HepG2 (cell line): ENCODE results near the gene PCYOX1L. TPM values are rescaled to one million over a fixed set of nuclear protein-coding genes. Genes with fewer than 3 reads are reported as not detected.

Experiments used
- ATAC-seq: fragments of 200-7000 bp; cut with Tn5 transposase; 3 replicates; pipeline ENCODE4 v1.9.1; 2020; ENCODE audit warnings: mild to moderate bottlenecking, moderate library complexity
- BruUV-seq: library from RNA; stranded (reverse); fragments of 400-500 nt; replicated peaks from 2 replicates; lab custom pipeline; 2021; lab: Mats Ljungman, UMichigan
- CTCF ChIA-PET: fragments of 300-600 bp; formaldehyde crosslinking; extraction: SDS; loops from one replicate; lab custom pipeline; 2021; ENCODE audit warnings: low total read pairs, inconsistent platforms, low intra/inter-chr PET ratio; lab: Yijun Ruan, JAX
- POLR2A ChIA-PET: fragments of 350-600 bp; sonication (Branson Sonifier 250); formaldehyde crosslinking; loops from one replicate; lab custom pipeline; 2020; ENCODE audit warnings: antibody characterized with exemption, inconsistent platforms; lab: Yijun Ruan, JAX
- DNase-seq: peaks from one replicate; pipeline ENCODE4 v3.0.0-alpha.2; 2015; ENCODE audit warnings: low spot score
- FAIRE-seq: peaks from 3 replicates; lab custom pipeline; 2011; peaks lifted over from hg19 to GRCh38; lab: Jason Lieb, UNC
- H2AFZ ChIP-seq: one replicate; pipeline ENCODE4 v1.6.1; 2011; ENCODE audit warnings: low read length, inconsistent platforms
- H3K27ac ChIP-seq: fragments of 300-600 bp; 3 replicates; pipeline ENCODE4 v1.8.0; 2011; ENCODE audit warnings: mixed run types, mild to moderate bottlenecking, mixed read lengths, low read length, inconsistent platforms; ENCODE audit not compliant: insufficient read depth; ENCODE audit errors: extremely low read length
- H3K27me3 ChIP-seq, 2 experiments: fragments of 200-600 bp in 1 of 2; 2 replicates in 1 of 2; 3 replicates in 1 of 2; pipeline versions ENCODE4 v1.6.0 to v1.8.0; 2011; ENCODE audit warnings: low read length in 2 of 2, mild to moderate bottlenecking in 2 of 2, moderate library complexity in 2 of 2, inconsistent platforms in 1 of 2; ENCODE audit not compliant: insufficient read depth in 2 of 2, control insufficient read depth in 1 of 2
- H3K36me3 ChIP-seq, 2 experiments: fragments of 200-600 bp in 1 of 2; replicated peaks in 1 of 2; 2 replicates in 1 of 2; 3 replicates in 1 of 2; pipeline versions ENCODE4 v1.5.1 to v1.8.0; 2011; ENCODE audit warnings: low read length in 2 of 2, inconsistent platforms in 1 of 2; ENCODE audit not compliant: insufficient read depth in 2 of 2, control insufficient read depth in 1 of 2
- H3K4me1 ChIP-seq: 2 replicates; pipeline ENCODE4 v1.5.1; 2012; ENCODE audit warnings: low read length, inconsistent platforms; ENCODE audit not compliant: insufficient read depth
- H3K4me2 ChIP-seq: 2 replicates; pipeline ENCODE4 v1.6.0; 2011; ENCODE audit warnings: low read depth, low read length, inconsistent platforms
- H3K4me3 ChIP-seq, 3 experiments: fragments of 200-600 bp in 1 of 3; sonication (generic), shearing (Covaris generic) in 1 of 3; replicated peaks in 1 of 3; 2 replicates each; pipeline ENCODE4 v1.5.1; 2011 to 2016; ENCODE audit warnings: low read length in 3 of 3, inconsistent platforms in 2 of 3, low read depth in 2 of 3, mild to moderate bottlenecking in 2 of 3, control low read depth in 1 of 3, mixed read lengths in 1 of 3; ENCODE audit not compliant: insufficient read depth in 1 of 3
- H3K79me2 ChIP-seq: one replicate; pipeline ENCODE4 v1.6.1; 2011; ENCODE audit warnings: low read length, inconsistent platforms; ENCODE audit not compliant: insufficient read depth
- H3K9ac ChIP-seq: 2 replicates; pipeline ENCODE4 v1.6.0; 2011; ENCODE audit warnings: mild to moderate bottlenecking, low read depth, low read length, inconsistent platforms; ENCODE audit not compliant: insufficient read depth
- H3K9me3 ChIP-seq: 2 replicates; pipeline ENCODE4 v1.5.1; 2012; ENCODE audit warnings: mild to moderate bottlenecking, low read length
- H4K20me1 ChIP-seq: 2 replicates; pipeline ENCODE4 v1.6.0; 2011; ENCODE audit warnings: inconsistent platforms, mild to moderate bottlenecking, low read length, moderate library complexity; ENCODE audit not compliant: insufficient read depth
- HOXA5 ChIP-seq: sonication (generic); formaldehyde crosslinking; IDR thresholded peaks from 2 replicates; pipeline ENCODE4 v1.4.0; 2020; ENCODE audit warnings: missing genetic modification reagents
- LCORL ChIP-seq, 2 experiments: fragments of 450-650 bp in 1 of 2; sonication (generic) in 1 of 2; formaldehyde crosslinking in 1 of 2; IDR thresholded peaks; 2 replicates each; pipeline versions ENCODE4 v1.5.0 to v1.6.1; 2017 to 2020; ENCODE audit warnings: antibody characterized with exemption in 1 of 2, missing genetic modification reagents in 1 of 2
- MTF2 ChIP-seq: sonication (generic); formaldehyde crosslinking; IDR thresholded peaks from 2 replicates; pipeline ENCODE4 v1.5.0; 2020; ENCODE audit warnings: missing genetic modification reagents, borderline replicate concordance
- PAWR ChIP-seq: sonication (generic); formaldehyde crosslinking; IDR thresholded peaks from 2 replicates; pipeline ENCODE4 v1.4.0; 2020; ENCODE audit warnings: missing genetic modification reagents, mild to moderate bottlenecking, borderline replicate concordance
- SETDB1 ChIP-seq: sonication (generic); formaldehyde crosslinking; IDR thresholded peaks from 2 replicates; pipeline ENCODE4 v1.5.1; 2020; ENCODE audit warnings: missing genetic modification reagents, mild to moderate bottlenecking, borderline replicate concordance
- THAP8 ChIP-seq: sonication (generic); formaldehyde crosslinking; IDR thresholded peaks from 2 replicates; pipeline ENCODE4 v1.5.1; 2020; ENCODE audit warnings: missing genetic modification reagents, mild to moderate bottlenecking, borderline replicate concordance
- ZNF766 ChIP-seq: sonication (generic); formaldehyde crosslinking; IDR thresholded peaks from 2 replicates; pipeline ENCODE4 v1.5.0; 2020; ENCODE audit warnings: missing genetic modification reagents, borderline replicate concordance
- WGBS: methylation state at CpG from one replicate; pipeline ENCODE4 v1.1.6; 2017; ENCODE audit warnings: low lambda C conversion rate; 5-methylcytosine and 5-hydroxymethylcytosine counted together
- in situ Hi-C: cut with HindIII; loops from 2 replicates; pipeline ENCODE4 v1.10.0; 2017; ENCODE audit warnings: low pct_unique_long_range_greater_than_20kb; ENCODE audit not compliant: extremely low pct_ligation_motif_present
- intact Hi-C: fragments of 100-400 bp; cut with micrococcal nuclease; formaldehyde crosslinking; loops from one replicate; pipeline ENCODE4 v1.10.0; 2022; ENCODE audit not compliant: unreplicated experiment
- polyA plus RNA-seq, 8 experiments: library from polyadenylated mRNA; depleted of rRNA in 3 of 8; stranded (reverse) in 7 of 8; unstranded in 1 of 8; fragments of >200 nt; fragmentation: Illumina TruSeq in 4 of 8; extraction: Trizol in 4 of 8; gene quantifications; 2 replicates each; pipeline versions ENCODE4 v1.2.1 to v1.2.3, GENCODE V29; 2011 to 2016; ENCODE audit warnings: low read depth in 4 of 8, missing spikeins in 1 of 8, mixed read lengths in 1 of 8; ENCODE audit not compliant: insufficient read depth in 1 of 8
- total RNA-seq, 5 experiments: library from RNA; depleted of rRNA; stranded (reverse); fragments of >200 nt; fragmentation: Illumina TruSeq; extraction: Trizol; gene quantifications; 2 replicates each; pipeline ENCODE4 v1.2.3, GENCODE V29; 2016; ENCODE audit warnings: low read depth in 1 of 5
- TF ChIP-seq, protein P1 (sequence below): sonication (generic); formaldehyde crosslinking; IDR thresholded peaks from 2 replicates; pipeline ENCODE4 v1.5.0; 2020; ENCODE audit warnings: mild to moderate bottlenecking, missing genetic modification reagents
- TF ChIP-seq, protein P2 (sequence below): sonication (generic); formaldehyde crosslinking; IDR thresholded peaks from 2 replicates; pipeline ENCODE4 v1.4.0; 2020; ENCODE audit warnings: missing genetic modification reagents

Gene PCYOX1L
- total and polyA plus RNA-seq, 2 of the 13 experiments (the other 11 are each of a cell fraction or from before 2014, with no cell fraction given), result 1.00 to 3.7 TPM

DNA sequence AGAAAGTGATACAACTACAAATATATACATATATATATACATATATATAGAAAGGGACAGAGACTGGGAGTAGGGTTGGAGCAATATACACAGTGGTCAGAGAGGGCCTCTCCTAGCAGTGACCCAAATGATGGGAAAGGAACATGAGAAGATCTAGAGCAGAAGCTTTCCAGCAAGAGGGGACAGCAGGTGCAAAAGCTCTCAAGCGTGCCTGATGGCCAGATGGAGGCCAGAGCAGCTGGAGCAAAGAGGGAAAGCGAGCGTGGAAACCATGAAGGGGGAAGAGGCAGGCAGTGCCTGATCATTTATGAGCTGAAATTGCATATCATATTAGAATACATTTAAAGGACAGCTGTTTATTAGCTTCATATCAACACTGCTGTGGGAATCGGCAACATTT is 20.1 kb upstream of the PCYOX1L start:
- Histone ChIP-seq H3K27ac (no peak overlapping the region), H3K4me2 (no peak overlapping the region), H3K79me2 (no peaks in the 10 kb centered on the region), H3K4me1 (peaks cover 20% of the 10 kb centered on the region), H2AFZ (no peak overlapping the region), H3K9me3 (no peaks in the 10 kb centered on the region), H3K4me3 (no peak overlapping the region), H3K9ac (no peak overlapping the region), H3K27me3 (no peaks in the 10 kb centered on the region), H3K36me3 (no peaks in the 10 kb centered on the region), H4K20me1 (no peaks in the 10 kb centered on the region)
- POLR2A ChIA-PET, result interaction anchor here (2.0 kb wide), 1 partner anchor 17 kb away, joined by 7 read pairs; no protein-coding TSS in a partner anchor
- intact Hi-C loops, result no loop called here
- ATAC-seq (no peak), FAIRE-seq (no peak), DNase-seq (no peak)
- no TSS peak for BruUV-seq
- CTCF ChIA-PET, result no interaction called here
- WGBS, result 95% methylated on average over 4 of the region's 4 CpGs
- TF ChIP-seq LCORL (IDR thresholded peaks at IDR 0.05) (no peak), LCORL (CRISPR knock-in tag; IDR thresholded peaks at IDR 0.05) (no peak), HOXA5 (no peak), PAWR (CRISPR knock-in tag) (no peak), THAP8 (no peak), MTF2 (no peak), ZNF766 (CRISPR knock-in tag) (no peak), SETDB1 (CRISPR knock-in tag) (no peak)
- TF ChIP-seq, protein P1, sequence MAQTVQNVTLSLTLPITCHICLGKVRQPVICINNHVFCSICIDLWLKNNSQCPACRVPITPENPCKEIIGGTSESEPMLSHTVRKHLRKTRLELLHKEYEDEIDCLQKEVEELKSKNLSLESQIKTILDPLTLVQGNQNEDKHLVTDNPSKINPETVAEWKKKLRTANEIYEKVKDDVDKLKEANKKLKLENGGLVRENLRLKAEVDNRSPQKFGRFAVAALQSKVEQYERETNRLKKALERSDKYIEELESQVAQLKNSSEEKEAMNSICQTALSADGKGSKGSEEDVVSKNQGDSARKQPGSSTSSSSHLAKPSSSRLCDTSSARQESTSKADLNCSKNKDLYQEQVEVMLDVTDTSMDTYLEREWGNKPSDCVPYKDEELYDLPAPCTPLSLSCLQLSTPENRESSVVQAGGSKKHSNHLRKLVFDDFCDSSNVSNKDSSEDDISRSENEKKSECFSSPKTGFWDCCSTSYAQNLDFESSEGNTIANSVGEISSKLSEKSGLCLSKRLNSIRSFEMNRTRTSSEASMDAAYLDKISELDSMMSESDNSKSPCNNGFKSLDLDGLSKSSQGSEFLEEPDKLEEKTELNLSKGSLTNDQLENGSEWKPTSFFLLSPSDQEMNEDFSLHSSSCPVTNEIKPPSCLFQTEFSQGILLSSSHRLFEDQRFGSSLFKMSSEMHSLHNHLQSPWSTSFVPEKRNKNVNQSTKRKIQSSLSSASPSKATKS (CRISPR knock-in tag), result no peak
- TF ChIP-seq, protein P2, sequence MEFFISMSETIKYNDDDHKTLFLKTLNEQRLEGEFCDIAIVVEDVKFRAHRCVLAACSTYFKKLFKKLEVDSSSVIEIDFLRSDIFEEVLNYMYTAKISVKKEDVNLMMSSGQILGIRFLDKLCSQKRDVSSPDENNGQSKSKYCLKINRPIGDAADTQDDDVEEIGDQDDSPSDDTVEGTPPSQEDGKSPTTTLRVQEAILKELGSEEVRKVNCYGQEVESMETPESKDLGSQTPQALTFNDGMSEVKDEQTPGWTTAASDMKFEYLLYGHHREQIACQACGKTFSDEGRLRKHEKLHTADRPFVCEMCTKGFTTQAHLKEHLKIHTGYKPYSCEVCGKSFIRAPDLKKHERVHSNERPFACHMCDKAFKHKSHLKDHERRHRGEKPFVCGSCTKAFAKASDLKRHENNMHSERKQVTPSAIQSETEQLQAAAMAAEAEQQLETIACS (CRISPR knock-in tag), result no peak
- in situ Hi-C loops, result no loop called here
